ENCODE measurements around the gene GALNT4.
A peak's percentile ranks its signal among the peaks of the same experiment; 100 is the strongest.

GALNT4 gene

DNA sequence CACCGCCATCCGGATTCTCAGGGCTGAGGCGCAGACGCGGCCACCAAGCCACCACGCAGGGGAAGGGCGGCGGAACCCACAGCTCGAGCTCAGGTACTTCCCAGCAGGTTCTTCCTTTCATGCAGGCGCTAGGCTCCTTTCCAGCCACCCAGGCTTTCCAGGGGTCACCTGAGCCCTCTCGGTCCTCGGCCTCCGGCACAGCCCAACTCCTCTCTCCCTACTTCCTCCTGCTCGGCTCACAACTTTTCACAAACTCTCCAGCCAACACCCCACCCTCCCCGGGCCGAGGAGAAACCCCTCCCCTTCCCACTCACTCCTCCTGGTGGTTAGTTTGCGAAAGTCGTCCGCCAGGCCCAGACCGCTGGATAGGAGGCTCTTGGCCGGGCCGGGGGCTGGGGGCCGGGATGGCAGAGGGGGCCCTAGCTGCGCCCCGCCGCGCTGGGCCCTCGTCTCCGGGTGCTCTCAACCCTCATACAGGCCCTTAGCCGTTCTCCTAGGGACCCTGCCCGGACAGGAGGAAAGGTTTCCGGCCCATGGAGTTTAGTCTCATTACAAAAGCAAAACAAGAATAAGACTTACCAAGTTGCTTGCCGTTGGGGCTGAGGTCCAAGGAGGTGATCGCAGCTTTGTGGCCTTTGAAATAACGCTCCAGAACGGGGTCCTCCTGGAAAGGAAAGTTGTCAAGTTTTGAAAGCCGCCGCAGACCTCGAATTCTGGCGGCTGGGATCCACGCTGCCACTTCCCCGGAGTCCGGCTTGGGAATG, at the start of gene GALNT4:
GALNT4 (minus strand) TSS at position 256 of the 764 bp plus-strand sequence; CDS start at position 9, 247 bp downstream.
- H3K27me3 ChIP-seq (ENCODE audit: control insufficient read depth, insufficient read depth, low read length): no peaks in the 10 kb centered on the region
- peak within 1 kb of the TSS; percentile 80 for H3K4me3 ChIP-seq (ENCODE audit: low read depth, low read length)
- peak within 1 kb of the TSS; percentile 64 for H3K9ac ChIP-seq (ENCODE audit: low read depth, low read length)
- peaks cover 7% of the 10 kb centered on the region; the same call in 1 of the 2 replicates for H3K36me3 ChIP-seq (ENCODE audit: control insufficient read depth, insufficient read depth, low read length)
- H3K27ac ChIP-seq (ENCODE audit: low read depth, low read length): peak within 1 kb of the TSS; percentile 90
- 0 out of 2 replicates have a peak, but pooled peaks cover 10% of the 10 kb centered on the region for H3K4me1 ChIP-seq (ENCODE audit: control insufficient read depth, insufficient read depth, low read length)
- H3K9me3 ChIP-seq (ENCODE audit: control insufficient read depth, insufficient read depth, low read length): no peaks in the 10 kb centered on the region

DNA sequence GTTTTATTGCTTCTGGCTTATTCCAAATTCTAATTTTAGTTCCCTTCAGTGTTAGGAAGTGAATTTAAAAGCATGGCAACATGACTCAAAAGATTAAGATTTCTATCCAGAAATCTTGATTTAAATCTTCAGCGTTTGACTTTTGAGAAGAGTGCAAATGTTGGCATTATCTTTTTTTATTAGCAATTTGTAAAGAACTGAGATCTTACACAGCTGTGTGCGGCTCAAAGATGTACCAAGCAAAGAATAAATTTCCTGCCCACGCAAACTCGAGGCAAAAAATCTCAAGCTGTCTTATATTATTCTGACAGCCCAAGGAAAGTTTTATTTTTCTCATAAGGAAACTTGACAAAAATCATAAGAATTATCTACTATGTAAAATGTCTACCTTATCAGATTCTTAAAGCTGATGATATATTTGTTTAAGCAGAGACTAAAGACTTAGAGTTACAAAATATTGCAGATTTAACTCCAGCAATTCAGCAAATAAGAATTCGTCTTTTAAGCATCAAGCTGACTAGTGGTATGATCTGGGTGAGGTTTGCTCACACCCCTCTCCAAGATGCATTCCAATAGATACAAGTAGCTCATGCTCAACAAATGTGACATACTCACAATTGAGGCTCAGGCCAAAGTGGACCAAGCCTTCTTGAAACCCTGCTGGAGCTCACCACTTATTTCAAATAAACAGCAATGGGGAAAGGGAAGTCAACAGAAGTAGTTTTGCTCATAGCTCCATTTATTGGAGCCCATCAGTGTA, 48.6 kb upstream of the GALNT4 start:
- H3K4me3 ChIP-seq (ENCODE audit: low read depth, low read length): no peak overlapping the region

DNA sequence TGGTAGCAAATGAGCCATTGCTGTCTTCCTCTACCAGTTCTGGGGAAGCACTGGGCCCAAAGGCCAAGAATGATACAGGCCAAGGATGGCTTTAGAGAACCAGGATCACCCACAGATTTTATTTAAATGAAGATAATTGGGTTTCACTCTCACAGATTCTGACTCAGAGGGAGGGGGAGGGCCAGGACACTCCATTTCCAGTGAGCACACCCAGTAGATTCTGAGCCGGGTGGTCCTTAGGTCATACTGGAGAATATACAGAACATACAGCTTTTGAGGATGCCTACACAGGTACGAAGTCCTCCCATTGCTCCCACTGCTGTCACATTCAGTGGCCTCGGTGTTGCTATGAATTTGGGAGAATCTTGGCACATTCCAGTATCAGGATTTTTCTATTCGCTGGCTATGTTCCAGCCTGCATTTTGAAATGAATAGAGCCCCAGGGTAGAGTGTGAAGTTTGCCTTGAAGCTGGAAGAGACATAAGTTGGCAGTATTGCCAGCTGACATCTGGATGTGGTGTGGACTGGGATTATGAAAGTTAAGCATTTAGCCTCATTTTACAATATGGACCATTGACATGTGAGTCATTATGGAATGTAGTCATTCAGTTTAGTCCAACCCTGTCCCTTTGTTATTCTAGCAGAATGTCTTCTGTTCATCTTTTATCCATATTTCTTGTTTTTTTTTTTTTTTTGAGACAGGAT, 47.0 kb upstream of the GALNT4 start:
- H3K4me1 ChIP-seq (ENCODE audit: control insufficient read depth, insufficient read depth, low read length): peaks cover 16% of the 10 kb centered on the region; the same call in 1 of the 2 replicates
- H3K9me3 ChIP-seq (ENCODE audit: control insufficient read depth, insufficient read depth, low read length): no peaks in the 10 kb centered on the region
- no peak overlapping the region for H3K27ac ChIP-seq (ENCODE audit: low read depth, low read length)
- H3K36me3 ChIP-seq (ENCODE audit: control insufficient read depth, insufficient read depth, low read length): no peaks in the 10 kb centered on the region
- no peak overlapping the region for H3K4me3 ChIP-seq (ENCODE audit: low read depth, low read length)
- H3K27me3 ChIP-seq (ENCODE audit: control insufficient read depth, insufficient read depth, low read length): no peaks in the 10 kb centered on the region
- H3K9ac ChIP-seq (ENCODE audit: low read depth, low read length): no peak overlapping the region

More for the DNA sequence above, 48.6 kb upstream of the GALNT4 start:
- Histone ChIP-seq H3K27ac (ENCODE audit: low read depth, low read length) (no peak overlapping the region), H3K36me3 (ENCODE audit: control insufficient read depth, insufficient read depth, low read length) (no peaks in the 10 kb centered on the region), H3K9ac (ENCODE audit: low read depth, low read length) (no peak overlapping the region), H3K9me3 (ENCODE audit: control insufficient read depth, insufficient read depth, low read length) (no peaks in the 10 kb centered on the region), H3K4me1 (ENCODE audit: control insufficient read depth, insufficient read depth, low read length) (peaks cover 16% of the 10 kb centered on the region; the same call in 1 of the 2 replicates), H3K27me3 (ENCODE audit: control insufficient read depth, insufficient read depth, low read length) (no peaks in the 10 kb centered on the region)

DNA sequence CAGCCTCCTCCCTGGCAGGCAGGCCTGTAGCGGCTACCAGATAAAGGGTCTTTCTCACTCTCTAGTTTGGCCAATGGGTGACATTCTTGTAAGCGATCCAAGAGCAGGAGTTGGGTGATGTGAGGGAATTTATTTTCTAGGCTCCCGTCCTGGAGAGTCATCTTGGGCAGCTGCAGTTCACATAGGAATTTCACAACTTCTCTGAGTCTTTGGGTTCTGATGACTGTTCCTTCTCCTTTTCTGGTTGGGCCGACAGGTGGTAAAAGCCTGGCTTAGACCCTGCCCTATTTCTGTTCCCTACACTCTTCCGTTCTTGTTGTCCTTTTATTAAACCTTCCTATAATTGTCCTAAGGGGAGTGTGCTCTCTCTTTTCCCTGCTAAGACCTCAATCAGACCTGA, 43.9 kb upstream of the GALNT4 start:
- Histone ChIP-seq H3K27me3 (ENCODE audit: control insufficient read depth, insufficient read depth, low read length) (no peaks in the 10 kb centered on the region), H3K36me3 (ENCODE audit: control insufficient read depth, insufficient read depth, low read length) (no peaks in the 10 kb centered on the region), H3K4me1 (ENCODE audit: control insufficient read depth, insufficient read depth, low read length) (no peaks in the 10 kb centered on the region), H3K27ac (ENCODE audit: low read depth, low read length) (no peak overlapping the region), H3K9ac (ENCODE audit: low read depth, low read length) (no peak overlapping the region), H3K4me3 (ENCODE audit: low read depth, low read length) (no peak overlapping the region), H3K9me3 (ENCODE audit: control insufficient read depth, insufficient read depth, low read length) (no peaks in the 10 kb centered on the region)

DNA sequence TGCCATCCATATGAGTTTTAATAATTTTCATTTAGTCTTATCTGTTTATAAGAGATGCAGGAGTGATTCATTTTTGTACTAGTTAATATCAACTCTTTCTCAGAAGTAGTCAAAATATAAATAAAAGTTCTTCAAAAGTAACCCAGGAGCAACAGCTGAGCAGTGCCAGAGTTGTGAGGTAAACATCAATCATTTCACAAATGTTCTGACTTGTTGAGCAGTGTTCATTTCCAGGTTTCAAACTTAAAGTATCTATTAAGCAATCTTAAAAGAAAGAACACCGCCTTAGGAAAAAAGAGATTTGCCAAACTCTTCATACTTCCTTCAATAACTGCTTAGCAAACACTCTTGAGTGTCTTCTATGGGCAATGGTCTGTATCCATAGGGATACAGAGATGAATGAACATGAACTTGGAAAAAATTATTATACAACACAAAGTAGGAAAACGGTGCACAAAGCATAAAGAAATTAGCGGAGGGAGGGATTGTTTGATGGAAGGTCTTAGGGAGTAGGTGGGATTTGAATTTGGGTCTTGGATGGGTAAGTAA, 43.2 kb upstream of the GALNT4 start:
- Histone ChIP-seq H3K4me3 (ENCODE audit: low read depth, low read length) (no peak overlapping the region), H3K27me3 (ENCODE audit: control insufficient read depth, insufficient read depth, low read length) (no peaks in the 10 kb centered on the region), H3K4me1 (ENCODE audit: control insufficient read depth, insufficient read depth, low read length) (no peaks in the 10 kb centered on the region), H3K9ac (ENCODE audit: low read depth, low read length) (no peak overlapping the region), H3K9me3 (ENCODE audit: control insufficient read depth, insufficient read depth, low read length) (no peaks in the 10 kb centered on the region), H3K36me3 (ENCODE audit: control insufficient read depth, insufficient read depth, low read length) (no peaks in the 10 kb centered on the region), H3K27ac (ENCODE audit: low read depth, low read length) (no peak overlapping the region)

DNA sequence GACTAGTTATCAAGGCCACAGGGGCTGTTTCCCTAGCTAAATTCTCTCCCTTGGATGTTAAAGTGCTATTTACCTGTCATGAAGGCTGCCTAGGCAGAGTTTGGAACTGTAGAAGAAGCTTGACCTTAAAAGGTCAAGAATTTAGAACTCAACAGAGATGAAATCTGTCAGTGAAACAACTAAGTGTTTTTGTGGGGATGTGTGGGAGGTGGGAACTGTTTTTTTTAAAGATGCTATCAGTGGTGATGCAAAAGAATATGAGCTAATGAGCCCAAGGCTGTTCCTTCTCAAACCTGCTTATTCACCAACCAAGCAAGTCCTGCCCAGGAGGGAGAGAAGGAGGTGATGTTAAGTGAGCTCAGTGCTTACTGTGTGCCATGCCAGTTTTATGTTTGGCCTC, 42.0 kb upstream of the GALNT4 start:
- Histone ChIP-seq H3K9me3 (ENCODE audit: control insufficient read depth, insufficient read depth, low read length) (no peaks in the 10 kb centered on the region), H3K27ac (ENCODE audit: low read depth, low read length) (no peak overlapping the region), H3K4me3 (ENCODE audit: low read depth, low read length) (no peak overlapping the region), H3K9ac (ENCODE audit: low read depth, low read length) (no peak overlapping the region), H3K36me3 (ENCODE audit: control insufficient read depth, insufficient read depth, low read length) (no peaks in the 10 kb centered on the region), H3K27me3 (ENCODE audit: control insufficient read depth, insufficient read depth, low read length) (no peaks in the 10 kb centered on the region), H3K4me1 (ENCODE audit: control insufficient read depth, insufficient read depth, low read length) (no peaks in the 10 kb centered on the region)

DNA sequence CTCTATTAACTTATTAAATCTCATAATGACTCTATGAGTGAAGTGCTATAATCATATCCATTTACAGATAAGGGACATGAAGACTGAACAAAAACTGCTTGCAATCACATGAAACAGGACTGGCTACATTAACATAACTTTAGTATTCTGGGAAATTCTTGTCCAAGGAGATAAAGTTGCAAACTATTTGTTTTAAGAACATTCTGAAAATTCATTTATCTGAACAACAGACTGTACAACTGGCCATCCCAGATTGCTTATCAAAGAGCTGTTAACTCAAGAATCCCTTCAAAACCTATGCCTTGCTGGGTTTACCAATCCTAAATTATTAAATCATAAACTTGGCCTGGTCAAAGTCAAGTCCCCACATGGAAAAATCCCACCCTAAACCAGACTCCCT, 40.4 kb upstream of the GALNT4 start:
- Histone ChIP-seq H3K9ac (ENCODE audit: low read depth, low read length) (no peak overlapping the region), H3K36me3 (ENCODE audit: control insufficient read depth, insufficient read depth, low read length) (no peaks in the 10 kb centered on the region)

DNA sequence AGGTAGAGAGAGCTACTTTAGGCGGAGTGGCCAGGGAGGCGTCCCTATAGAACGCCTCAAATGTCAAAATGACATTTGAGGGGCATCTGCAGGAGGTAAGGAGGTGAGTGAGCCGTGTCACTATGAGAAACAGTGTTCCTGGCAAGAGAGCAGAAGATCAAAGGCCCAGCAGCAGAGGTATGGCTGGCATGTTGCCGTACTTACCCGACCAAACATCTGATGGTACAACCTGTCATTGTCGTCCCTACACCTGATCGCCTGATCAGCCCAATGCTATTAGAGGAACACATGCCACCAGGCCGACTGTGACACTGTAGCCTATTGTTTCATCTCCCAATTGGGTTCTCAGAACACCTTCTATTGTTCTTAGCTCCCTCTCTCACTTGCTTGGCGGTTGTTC, 35.2 kb upstream of the GALNT4 start:
- no peaks in the 10 kb centered on the region for H3K36me3 ChIP-seq (ENCODE audit: control insufficient read depth, insufficient read depth, low read length)
- no peak overlapping the region for H3K4me3 ChIP-seq (ENCODE audit: low read depth, low read length)
- H3K27me3 ChIP-seq (ENCODE audit: control insufficient read depth, insufficient read depth, low read length): no peaks in the 10 kb centered on the region
- no peaks in the 10 kb centered on the region for H3K9me3 ChIP-seq (ENCODE audit: control insufficient read depth, insufficient read depth, low read length)
- H3K27ac ChIP-seq (ENCODE audit: low read depth, low read length): no peak overlapping the region
- no peak overlapping the region for H3K9ac ChIP-seq (ENCODE audit: low read depth, low read length)
- no peaks in the 10 kb centered on the region for H3K4me1 ChIP-seq (ENCODE audit: control insufficient read depth, insufficient read depth, low read length)

More for the DNA sequence above, 40.4 kb upstream of the GALNT4 start:
- no peak overlapping the region for H3K27ac ChIP-seq (ENCODE audit: low read depth, low read length)
- H3K9me3 ChIP-seq (ENCODE audit: control insufficient read depth, insufficient read depth, low read length): no peaks in the 10 kb centered on the region
- H3K4me1 ChIP-seq (ENCODE audit: control insufficient read depth, insufficient read depth, low read length): no peaks in the 10 kb centered on the region
- H3K4me3 ChIP-seq (ENCODE audit: low read depth, low read length): no peak overlapping the region
- no peaks in the 10 kb centered on the region for H3K27me3 ChIP-seq (ENCODE audit: control insufficient read depth, insufficient read depth, low read length)

DNA sequence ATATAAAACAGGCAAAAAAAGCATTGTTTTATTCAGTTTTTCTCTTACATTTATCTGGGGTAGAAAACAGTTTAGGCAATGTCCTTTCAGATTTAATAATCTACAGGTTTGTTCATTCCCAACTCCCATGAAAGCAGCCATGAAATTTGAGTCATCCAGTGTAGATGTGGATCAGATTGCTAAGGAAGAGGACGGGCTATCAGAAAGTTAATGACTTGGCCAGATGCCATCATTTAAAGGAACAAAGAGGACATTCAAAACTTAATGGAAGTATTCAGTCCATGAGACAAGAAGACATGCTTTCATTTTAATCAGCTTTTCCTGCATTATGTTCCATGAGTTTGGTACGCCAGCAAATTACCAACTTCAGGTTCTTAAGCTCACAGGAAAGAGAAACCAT, 32.4 kb upstream of the GALNT4 start:
- no peak overlapping the region for H3K4me3 ChIP-seq (ENCODE audit: low read depth, low read length)
- no peaks in the 10 kb centered on the region for H3K36me3 ChIP-seq (ENCODE audit: control insufficient read depth, insufficient read depth, low read length)
- H3K9me3 ChIP-seq (ENCODE audit: control insufficient read depth, insufficient read depth, low read length): no peaks in the 10 kb centered on the region
- H3K9ac ChIP-seq (ENCODE audit: low read depth, low read length): no peak overlapping the region
- no peak overlapping the region for H3K27ac ChIP-seq (ENCODE audit: low read depth, low read length)
- no peaks in the 10 kb centered on the region for H3K4me1 ChIP-seq (ENCODE audit: control insufficient read depth, insufficient read depth, low read length)
- no peaks in the 10 kb centered on the region for H3K27me3 ChIP-seq (ENCODE audit: control insufficient read depth, insufficient read depth, low read length)

DNA sequence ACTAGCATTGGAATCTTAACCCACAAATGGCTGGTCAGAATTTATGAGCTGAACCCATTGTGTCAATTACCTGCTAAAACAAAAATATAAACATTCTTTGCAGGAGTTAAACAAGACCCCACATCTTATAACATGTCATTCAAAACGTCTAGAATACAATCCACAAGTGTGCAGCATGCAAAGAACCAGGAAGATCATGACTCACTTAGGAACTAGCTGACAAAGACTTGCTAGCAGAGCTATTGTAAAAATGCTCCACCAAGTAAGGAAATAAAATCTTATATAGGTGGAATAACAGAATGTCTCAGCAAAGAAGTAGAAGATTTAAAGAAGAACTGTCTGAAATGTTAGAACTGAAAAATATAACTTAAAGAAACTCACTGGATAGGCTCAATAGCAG, 27.8 kb upstream of the GALNT4 start:
- H3K9me3 ChIP-seq (ENCODE audit: control insufficient read depth, insufficient read depth, low read length): no peaks in the 10 kb centered on the region
- no peak overlapping the region for H3K27ac ChIP-seq (ENCODE audit: low read depth, low read length)
- no peak overlapping the region for H3K4me3 ChIP-seq (ENCODE audit: low read depth, low read length)
- H3K36me3 ChIP-seq (ENCODE audit: control insufficient read depth, insufficient read depth, low read length): no peaks in the 10 kb centered on the region
- no peaks in the 10 kb centered on the region for H3K27me3 ChIP-seq (ENCODE audit: control insufficient read depth, insufficient read depth, low read length)
- no peak overlapping the region for H3K9ac ChIP-seq (ENCODE audit: low read depth, low read length)
- no peaks in the 10 kb centered on the region for H3K4me1 ChIP-seq (ENCODE audit: control insufficient read depth, insufficient read depth, low read length)
